Heart left ventricle (tissue), 16 donors: ENCODE data around the gene BDH1. TPM values are rescaled to one million over a fixed set of nuclear protein-coding genes. Genes with fewer than 3 reads are reported as not detected.
"Not testable (repeated sequence)": the region's sequence is repeated elsewhere in the genome, so short reads cannot be mapped to it uniquely, and the experiment has no call there.

Source experiments
- ATAC-seq, 4 donors: fragments of 200-7000 bp; cut with Tn5 transposase; one replicate each; pipeline ENCODE4 v1.9.1; 2020 to 2022; ENCODE audit warnings: moderate library complexity in 4 of 4, mild to moderate bottlenecking in 3 of 4, moderate number of reproducible peaks in 1 of 4
- DNase-seq, 5 donors: peaks; one replicate each; pipeline ENCODE4 v3.0.0-alpha.2; 2020
- H3K27ac ChIP-seq, 12 donors: fragments of 200-600 bp; sonication (generic) in 4 of 12; one replicate each; pipeline versions ENCODE4 v1.5.0 to v1.8.0; 2016 to 2022; ENCODE audit warnings: mild to moderate bottlenecking in 2 of 12
- H3K27me3 ChIP-seq, 9 donors: fragments of 200-600 bp; sonication (generic) in 2 of 9; one replicate each; pipeline versions ENCODE4 v1.5.1 to v1.8.0; 2016 to 2022; ENCODE audit warnings: mild to moderate bottlenecking in 3 of 9
- H3K36me3 ChIP-seq, 9 donors: fragments of 200-600 bp; sonication (generic) in 2 of 9; one replicate each; pipeline versions ENCODE4 v1.5.0 to v1.8.0; 2018 to 2022; ENCODE audit warnings: mild to moderate bottlenecking in 2 of 9
- H3K4me1 ChIP-seq, 12 donors: fragments of 200-600 bp; sonication (generic) in 4 of 12; one replicate each; pipeline versions ENCODE4 v1.5.0 to v1.8.0; 2016 to 2022; ENCODE audit warnings: mild to moderate bottlenecking in 3 of 12
- H3K4me3 ChIP-seq, 12 donors: fragments of 200-600 bp; sonication (generic) in 4 of 12; one replicate each; pipeline versions ENCODE4 v1.5.0 to v1.8.0; 2017 to 2022; ENCODE audit warnings: mild to moderate bottlenecking in 9 of 12, moderate library complexity in 4 of 12
- H3K9me3 ChIP-seq, 12 donors: fragments of 200-600 bp; sonication (generic) in 4 of 12; one replicate each; pipeline versions ENCODE4 v1.5.0 to v1.8.0; 2016 to 2022; ENCODE audit warnings: mild to moderate bottlenecking in 1 of 12
- POLR2A ChIP-seq, 2 donors: fragments of 450-650 bp; IDR thresholded peaks; one replicate each; pipeline ENCODE4 v1.6.1; 2017; ENCODE audit warnings: antibody characterized with exemption in 2 of 2, mild to moderate bottlenecking in 2 of 2, moderate library complexity in 2 of 2
- WGBS, 4 donors: extraction: QIAGEN DNeasy Blood & Tissue Kit in 2 of 4; methylation state at CpG; one replicate each; pipeline versions ENCODE4 v1.1.5 to v1.1.7; 2013 to 2018; 5-methylcytosine and 5-hydroxymethylcytosine counted together
- intact Hi-C, 10 donors: fragments of 100-400 bp; cut with DNase I; formaldehyde crosslinking; loops; one replicate each; pipeline versions ENCODE4 v1.11.1 to v1.14.2; 2022
- polyA plus RNA-seq, 2 donors: library from polyadenylated mRNA; stranded (reverse); fragments of 200-250 nt; gene quantifications; one replicate each; pipeline ENCODE4 v1.2.3, GENCODE V29; 2013
- total RNA-seq, 9 donors: library from RNA; depleted of rRNA in 2 of 9; stranded (reverse); fragments of >200 nt in 2 of 9; fragmentation: NEBNext Ultra II Directional in 3 of 9; extraction: Animal tissue kit (Norgen Biotek cat#: 25700) in 3 of 9; gene quantifications; one replicate each; pipeline versions ENCODE4 v1.1.0 to v1.2.4, GENCODE V29; 2016 to 2023
- TF ChIP-seq, protein P1 (sequence below), 12 donors: fragments of 200-600 bp; sonication (generic) in 4 of 12; IDR thresholded peaks; one replicate each; pipeline versions ENCODE4 v1.5.0 to v1.8.0; 2018 to 2022; ENCODE audit warnings: antibody characterized with exemption in 12 of 12, mild to moderate bottlenecking in 5 of 12
- donor health status: ischemic (EF 13 %, LVEDD 7.1; RV severe dilation, severe dysfunction).
- donor health status: healthy with polysubstance abuse.
- donor health status: DM: no; HTN: yes; CAD: no.
- donor health status: DM: no; HTN: no; CAD: no.
- donor health status: ischemic (EF 25% LVEDD 6.9; RV normal size, moderate dysfunction).
- donor health status: ischemic (EF 25% LVEDD 5.7; RV mildly dilated, moderate dysfunction).
- donor health status: healthy.
- donor health status: DM: yes; HTN: yes; CAD: no.
- donor health status: ischemic (EF 35%, LVEDD 5.7; RV mildly dilated, moderate dysfunction).
- donor health status: nonischemic (EF 11% LVEDD 7.7; RV severe dilation, severe dysfunction).
- donor health status: DM: yes; HTN: yes; CAD: no.
- donor health status: PGD.
- donor health status: ischemic (EF 29% LVEDD 5.4; RV normal size, mild dysfunction).
- donor health status: nonischemic (EF 23%, LVEDD 6.1; RV moderate dilation, normal function).

The BDH1 gene
- total and polyA plus RNA-seq, 11 donors = 19.5 to 114 (median 72.3) TPM

- intact Hi-C loops = no loop called here
- no peak for TF ChIP-seq POLR2A (IDR thresholded peaks at IDR 0.05)
- TF ChIP-seq, protein P1, sequence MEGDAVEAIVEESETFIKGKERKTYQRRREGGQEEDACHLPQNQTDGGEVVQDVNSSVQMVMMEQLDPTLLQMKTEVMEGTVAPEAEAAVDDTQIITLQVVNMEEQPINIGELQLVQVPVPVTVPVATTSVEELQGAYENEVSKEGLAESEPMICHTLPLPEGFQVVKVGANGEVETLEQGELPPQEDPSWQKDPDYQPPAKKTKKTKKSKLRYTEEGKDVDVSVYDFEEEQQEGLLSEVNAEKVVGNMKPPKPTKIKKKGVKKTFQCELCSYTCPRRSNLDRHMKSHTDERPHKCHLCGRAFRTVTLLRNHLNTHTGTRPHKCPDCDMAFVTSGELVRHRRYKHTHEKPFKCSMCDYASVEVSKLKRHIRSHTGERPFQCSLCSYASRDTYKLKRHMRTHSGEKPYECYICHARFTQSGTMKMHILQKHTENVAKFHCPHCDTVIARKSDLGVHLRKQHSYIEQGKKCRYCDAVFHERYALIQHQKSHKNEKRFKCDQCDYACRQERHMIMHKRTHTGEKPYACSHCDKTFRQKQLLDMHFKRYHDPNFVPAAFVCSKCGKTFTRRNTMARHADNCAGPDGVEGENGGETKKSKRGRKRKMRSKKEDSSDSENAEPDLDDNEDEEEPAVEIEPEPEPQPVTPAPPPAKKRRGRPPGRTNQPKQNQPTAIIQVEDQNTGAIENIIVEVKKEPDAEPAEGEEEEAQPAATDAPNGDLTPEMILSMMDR (IDR thresholded peaks at IDR 0.05) = no peak
- no peak overlapping the region for H3K27ac ChIP-seq
- H3K36me3 ChIP-seq = no peaks in the 10 kb centered on the region
- DNase-seq (no peak), ATAC-seq (no peak)
- H3K9me3 ChIP-seq = peaks cover 0 to 6% (median 0%) of the 10 kb centered on the region in 12 donors
- H3K27me3 ChIP-seq = peaks cover 0 to 6% (median 0%) of the 10 kb centered on the region in 9 donors
- WGBS, 4 donors = 85 to 90% (median 88%) methylated on average over 13 of the region's 13 CpGs
- no peak overlapping the region for H3K4me3 ChIP-seq
- H3K4me1 ChIP-seq = no peaks in the 10 kb centered on the region
Observed at GRCh38 chr3:197577366-197578074, 21.8 kb upstream of the BDH1 start.

DNA sequence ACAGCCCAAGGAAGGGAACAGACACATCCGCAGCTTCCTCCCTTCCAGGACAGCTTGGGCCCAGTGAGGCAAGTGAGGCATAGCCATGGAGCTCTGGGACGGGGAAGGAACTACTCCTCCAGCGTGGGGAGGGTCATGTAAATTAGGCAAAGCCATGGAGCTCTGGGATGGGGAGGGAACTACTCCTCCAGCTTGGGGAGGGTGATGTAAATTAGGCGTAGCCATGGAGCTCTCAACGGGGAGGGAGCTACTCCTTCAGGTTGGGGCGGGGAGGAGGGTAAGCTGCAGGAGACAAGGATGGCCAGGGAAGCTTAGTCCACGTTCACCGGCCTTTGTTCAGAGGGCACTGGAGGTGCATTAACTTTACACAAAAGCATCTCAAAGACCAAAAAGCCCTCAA lies 21.1 kb upstream of the BDH1 start:
- Histone ChIP-seq H3K9me3 (peaks cover 0 to 6% (median 0%) of the 10 kb centered on the region in 12 donors), H3K4me3 (no peak overlapping the region), H3K27me3 (peaks cover 0 to 6% (median 0%) of the 10 kb centered on the region in 9 donors), H3K4me1 (no peaks in the 10 kb centered on the region), H3K36me3 (no peaks in the 10 kb centered on the region), H3K27ac (no peak overlapping the region)
- WGBS, 4 donors = 76 to 87% (median 83%) methylated on average over 8 of the region's 8 CpGs
- no peak for DNase-seq
- no peak for ATAC-seq
- intact Hi-C loops = no loop called here
- TF ChIP-seq POLR2A (IDR thresholded peaks at IDR 0.05) = no peak
- TF ChIP-seq, protein P1 (IDR thresholded peaks at IDR 0.05) = no peak

GRCh38 chr3:197575362-197575761 lies 19.6 kb upstream of the BDH1 start:
- no peak overlapping the region for H3K4me3 ChIP-seq
- H3K9me3 ChIP-seq = peaks cover 0 to 6% (median 0%) of the 10 kb centered on the region in 12 donors
- WGBS, 4 donors = 88 to 91% (median 90%) methylated on average over 5 of the region's 5 CpGs
- TF ChIP-seq, protein P1 (IDR thresholded peaks at IDR 0.05) = no peak
- no peak for TF ChIP-seq POLR2A (IDR thresholded peaks at IDR 0.05)
- no peaks in the 10 kb centered on the region for H3K36me3 ChIP-seq
- H3K4me1 ChIP-seq = no peaks in the 10 kb centered on the region
- intact Hi-C loops = no loop called here
- no peak for ATAC-seq
- no peak for DNase-seq
- H3K27me3 ChIP-seq = peaks cover 0 to 12% (median under 1%) of the 10 kb centered on the region in 9 donors
- H3K27ac ChIP-seq = no peak overlapping the region

DNA sequence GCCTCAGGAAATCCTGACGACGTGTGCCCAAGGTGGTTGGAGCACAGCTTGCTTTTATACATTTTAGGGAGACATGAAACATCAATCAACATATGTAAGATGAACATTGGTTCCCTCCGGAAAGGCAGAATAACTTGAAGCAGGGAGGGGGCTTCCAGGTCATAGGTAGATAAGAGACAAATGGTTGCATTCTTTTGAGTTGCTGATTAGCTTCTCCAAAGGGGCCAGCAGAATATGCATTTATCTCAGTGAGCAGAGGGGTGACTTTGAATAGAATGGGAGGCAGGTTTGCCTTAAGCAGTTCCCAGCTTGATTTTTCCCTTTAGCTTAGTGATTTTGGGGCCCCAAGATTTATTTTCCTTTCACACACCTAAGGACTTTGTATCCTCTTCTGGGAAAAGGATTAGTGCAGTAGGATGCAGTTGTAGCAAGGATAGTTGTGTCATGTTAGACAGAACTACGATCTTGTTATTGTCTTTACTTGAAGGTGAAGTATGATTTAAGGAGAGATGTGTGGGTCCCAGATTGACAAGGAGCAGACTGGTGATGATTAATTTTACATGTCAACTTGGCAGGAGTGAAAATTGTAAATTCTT lies 18.7 kb upstream of the BDH1 start:
- H3K9me3 ChIP-seq, H3K4me1 ChIP-seq, ATAC-seq, H3K36me3 ChIP-seq, H3K4me3 ChIP-seq, intact Hi-C loops, DNase-seq, H3K27ac ChIP-seq: not testable (repeated sequence)
- H3K27me3 ChIP-seq = peaks cover 0 to 14% (median 3%) of the 10 kb centered on the region in 9 donors
- WGBS, 4 donors = 25 to 34% (median 30%) methylated on average over 4 of the region's 4 CpGs
